ENCODE measurements around the gene ARAP1. TPM values are rescaled to one million over a fixed set of nuclear protein-coding genes. Genes with fewer than 3 reads are reported as not detected.

The ARAP1 gene
- polyA plus RNA-seq, 1 donor from 2014 or later: 3.5 TPM

GRCh38 chr11:72750556-72751115 lies 1.6 kb downstream of the ARAP1 start (continued):
- TF ChIP-seq MXI1 (conservative IDR thresholded peaks at IDR 0.05; ENCODE audit: poor library complexity, severe bottlenecking): no peak

GRCh38 chr11:72750086-72750485 lies 2.1 kb downstream of the ARAP1 start:
- Histone ChIP-seq H3K27ac (ENCODE audit: low read length) (no peak overlapping the region), H3K9me3 (ENCODE audit: low read length) (no peaks in the 10 kb centered on the region), H4K20me1 (ENCODE audit: insufficient read depth) (no peaks in the 10 kb centered on the region), H2AFZ (ENCODE audit: low read depth, low read length) (no peak overlapping the region), H3K4me3 (ENCODE audit: low read length) (no peak overlapping the region), H3K36me3 (ENCODE audit: insufficient read depth, low read length) (no peaks in the 10 kb centered on the region), H3F3A (ENCODE audit: insufficient read depth, low read length, poor library complexity, severe bottlenecking) (no peaks in the 10 kb centered on the region), H3K79me2 (replicated peaks; ENCODE audit: insufficient read depth, low read length) (no peaks in the 10 kb centered on the region), H3K9ac (ENCODE audit: low read length) (no peak overlapping the region), H3K27me3 (ENCODE audit: insufficient read depth, low read depth, low read length) (no peaks in the 10 kb centered on the region), H3K4me2 (ENCODE audit: low read length) (no peak overlapping the region), H3K9me2 (ENCODE audit: insufficient read depth, low read length) (no peaks in the 10 kb centered on the region)
- no peak for TF ChIP-seq EP300 (conservative IDR thresholded peaks at IDR 0.05; ENCODE audit: poor library complexity, severe bottlenecking)
- no peak for TF ChIP-seq RAD21 (conservative IDR thresholded peaks at IDR 0.05)
- TF ChIP-seq, protein P1, sequence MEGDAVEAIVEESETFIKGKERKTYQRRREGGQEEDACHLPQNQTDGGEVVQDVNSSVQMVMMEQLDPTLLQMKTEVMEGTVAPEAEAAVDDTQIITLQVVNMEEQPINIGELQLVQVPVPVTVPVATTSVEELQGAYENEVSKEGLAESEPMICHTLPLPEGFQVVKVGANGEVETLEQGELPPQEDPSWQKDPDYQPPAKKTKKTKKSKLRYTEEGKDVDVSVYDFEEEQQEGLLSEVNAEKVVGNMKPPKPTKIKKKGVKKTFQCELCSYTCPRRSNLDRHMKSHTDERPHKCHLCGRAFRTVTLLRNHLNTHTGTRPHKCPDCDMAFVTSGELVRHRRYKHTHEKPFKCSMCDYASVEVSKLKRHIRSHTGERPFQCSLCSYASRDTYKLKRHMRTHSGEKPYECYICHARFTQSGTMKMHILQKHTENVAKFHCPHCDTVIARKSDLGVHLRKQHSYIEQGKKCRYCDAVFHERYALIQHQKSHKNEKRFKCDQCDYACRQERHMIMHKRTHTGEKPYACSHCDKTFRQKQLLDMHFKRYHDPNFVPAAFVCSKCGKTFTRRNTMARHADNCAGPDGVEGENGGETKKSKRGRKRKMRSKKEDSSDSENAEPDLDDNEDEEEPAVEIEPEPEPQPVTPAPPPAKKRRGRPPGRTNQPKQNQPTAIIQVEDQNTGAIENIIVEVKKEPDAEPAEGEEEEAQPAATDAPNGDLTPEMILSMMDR (IDR thresholded peaks at IDR 0.05; ENCODE audit: poor library complexity, severe bottlenecking): no peak
- TF ChIP-seq TAF1 (IDR thresholded peaks at IDR 0.05; ENCODE audit: low read depth): no peak
- no peak for TF ChIP-seq POLR2AphosphoS5 (IDR thresholded peaks at IDR 0.05)

DNA sequence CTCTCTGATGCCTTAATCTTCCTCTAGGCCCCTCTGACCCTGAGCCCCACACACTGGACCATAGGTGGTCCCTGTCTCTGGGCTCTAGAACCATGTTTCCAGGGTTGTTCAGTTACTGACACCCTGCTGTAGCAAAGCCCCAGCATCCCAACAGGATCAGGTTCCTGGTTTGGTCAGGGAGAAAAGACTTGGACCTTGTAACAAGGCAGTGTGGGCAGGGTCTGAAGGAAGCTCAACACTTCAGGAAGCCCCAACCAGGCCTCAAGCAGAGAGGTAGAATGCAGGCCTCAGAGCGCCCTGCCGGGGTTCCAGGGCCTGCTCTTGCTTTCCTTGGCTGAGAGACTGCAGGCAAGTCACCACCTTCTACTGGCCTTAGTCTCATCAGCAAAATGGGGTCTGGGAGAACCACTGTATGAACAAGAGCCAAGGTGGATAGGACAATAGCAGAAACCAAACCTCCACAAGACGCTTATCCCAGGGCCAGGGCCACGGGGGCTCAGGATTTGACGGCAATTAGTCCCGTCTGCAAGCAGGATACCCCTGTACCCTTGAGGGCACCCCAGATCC lies 4.8 kb downstream of the ARAP1 start:
- no peak overlapping the region for H3K4me2 ChIP-seq (ENCODE audit: low read length)
- H2AFZ ChIP-seq (ENCODE audit: low read depth, low read length): no peak overlapping the region
- H3K9me3 ChIP-seq (ENCODE audit: low read length): no peaks in the 10 kb centered on the region
- no peaks in the 10 kb centered on the region for H3K9me2 ChIP-seq (ENCODE audit: insufficient read depth, low read length)
- no peaks in the 10 kb centered on the region for H3K27me3 ChIP-seq (ENCODE audit: insufficient read depth, low read depth, low read length)
- TF ChIP-seq REST (IDR thresholded peaks at IDR 0.05; ENCODE audit: borderline replicate concordance) (no peak), POLR2AphosphoS5 (IDR thresholded peaks at IDR 0.05) (no peak)
- no peak overlapping the region for H3K4me3 ChIP-seq (ENCODE audit: low read length)
- H3K36me3 ChIP-seq (ENCODE audit: insufficient read depth, low read length): no peaks in the 10 kb centered on the region
- H4K20me1 ChIP-seq (ENCODE audit: insufficient read depth): no peaks in the 10 kb centered on the region
- H3K79me2 ChIP-seq (replicated peaks; ENCODE audit: insufficient read depth, low read length): no peaks in the 10 kb centered on the region
- no peak overlapping the region for H3K27ac ChIP-seq (ENCODE audit: low read length)
- no peak overlapping the region for H3K9ac ChIP-seq (ENCODE audit: low read length)
- H3F3A ChIP-seq (ENCODE audit: insufficient read depth, low read length, poor library complexity, severe bottlenecking): no peaks in the 10 kb centered on the region

Measured in neural cell (in vitro differentiated cells).